GM19463 (cell line): Measurements from ENCODE around the gene TMEM132C.
"Not testable (repeated sequence)": the region's sequence is repeated elsewhere in the genome, so short reads cannot be mapped to it uniquely, and the experiment has no call there.

ENCODE experiments used
- ATAC-seq: cut with Tn5 transposase; IDR thresholded peaks from one replicate; pipeline ENCODE4 v1.9.1; 2021; ENCODE audit warnings: mild to moderate bottlenecking, moderate library complexity; ENCODE audit not compliant: unreplicated experiment

The TMEM132C gene

DNA sequence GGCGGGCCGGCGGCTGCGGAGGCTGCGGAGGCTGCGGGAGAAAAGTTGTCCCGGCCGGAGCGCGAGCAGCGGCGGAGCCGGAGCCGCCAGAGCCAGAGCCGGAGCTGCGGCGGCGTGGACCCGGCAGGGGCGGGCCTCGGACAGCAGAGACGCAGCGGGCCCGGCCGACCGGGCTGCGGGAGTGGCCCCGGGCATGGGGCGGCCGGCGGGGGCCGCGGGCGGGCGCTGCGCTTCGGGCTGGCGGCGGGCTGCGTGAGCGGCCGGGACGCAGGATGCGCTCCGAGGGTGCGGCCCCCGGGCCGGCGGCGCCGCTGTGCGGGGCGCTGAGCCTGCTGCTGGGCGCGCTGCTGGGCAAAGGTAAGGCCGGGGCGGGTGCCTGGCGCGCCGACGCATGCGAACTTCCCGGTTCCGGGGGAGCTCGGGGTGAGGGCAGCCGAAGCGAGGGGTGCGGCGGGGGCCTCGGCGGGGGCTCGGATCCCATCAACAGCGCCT, at the start of gene TMEM132C:
Gene TMEM132C (plus strand): TSS at position 40 of the 492 bp plus-strand sequence. CDS start 233 bp downstream, at position 273.
- ATAC-seq = no peak

GRCh38 chr12:128224226-128224625, 42.7 kb upstream of the TMEM132C start:
- ATAC-seq = no peak

- no peak for ATAC-seq
Observed at GRCh38 chr12:128228581-128228980, 38.4 kb upstream of the TMEM132C start.

- no peak for ATAC-seq
Observed at GRCh38 chr12:128235635-128236417, 31.1 kb upstream of the TMEM132C start.

DNA sequence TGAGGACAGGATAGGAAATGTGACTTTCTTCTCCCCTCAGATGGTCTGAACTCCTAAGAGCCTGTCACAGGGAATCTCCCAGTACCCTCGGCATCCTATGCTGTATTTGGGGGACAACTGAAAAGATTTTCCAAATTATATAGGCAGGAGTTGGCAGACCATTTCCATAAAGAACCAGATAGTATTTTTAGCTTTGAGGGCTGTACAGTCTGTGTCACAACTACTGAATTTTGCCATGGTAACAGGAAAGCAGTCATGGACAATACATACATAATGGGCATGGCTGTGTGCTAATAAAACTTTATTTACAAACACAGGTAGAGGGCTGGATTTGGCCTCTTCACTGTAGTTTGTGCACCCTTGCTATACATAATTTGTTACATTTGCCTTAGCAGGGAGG, 30.4 kb upstream of the TMEM132C start:
- no peak for ATAC-seq

GRCh38 chr12:128240745-128241144, 26.2 kb upstream of the TMEM132C start:
- no peak for ATAC-seq

DNA sequence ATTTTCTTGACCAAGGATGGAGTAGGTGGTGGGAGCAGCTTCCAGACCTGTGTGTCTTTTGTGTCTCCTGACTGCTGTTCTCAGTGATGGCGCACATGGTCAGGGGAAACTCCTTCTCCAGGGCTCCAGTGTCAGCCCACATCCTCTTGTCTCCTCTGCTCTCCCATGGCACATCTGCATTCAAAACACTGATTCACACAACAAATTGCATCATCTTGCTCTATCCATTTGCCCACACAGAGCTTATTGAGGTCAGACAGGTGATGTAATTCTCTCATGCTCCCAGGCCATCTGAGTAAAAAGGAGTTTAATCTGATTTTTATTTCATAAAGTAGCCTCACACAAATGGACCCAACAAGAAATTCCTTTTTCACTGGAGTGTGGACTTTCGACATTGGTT, 21.8 kb upstream of the TMEM132C start:
- ATAC-seq = no peak

DNA sequence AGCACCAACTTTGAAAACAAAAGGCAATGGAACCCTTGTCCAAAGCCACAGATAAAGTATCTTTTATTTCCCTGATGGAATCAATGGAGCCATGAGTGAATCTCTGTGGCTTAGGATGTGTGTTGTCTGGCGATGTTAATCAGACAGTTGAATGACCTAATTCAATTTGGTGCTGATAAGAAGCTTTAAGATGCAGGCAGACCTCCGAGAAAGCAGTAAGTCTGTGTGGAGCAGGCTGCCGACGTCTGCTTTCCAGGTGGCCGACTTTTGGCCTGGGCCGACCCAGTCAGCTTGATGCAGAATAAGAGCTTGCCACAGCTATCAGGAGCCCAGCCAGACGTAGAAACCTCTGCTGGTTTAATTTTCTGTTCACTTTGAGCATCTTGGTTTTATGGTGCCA, 21.1 kb upstream of the TMEM132C start:
- no peak for ATAC-seq

- ATAC-seq = no peak
Observed at GRCh38 chr12:128250096-128250495, 16.9 kb upstream of the TMEM132C start.

DNA sequence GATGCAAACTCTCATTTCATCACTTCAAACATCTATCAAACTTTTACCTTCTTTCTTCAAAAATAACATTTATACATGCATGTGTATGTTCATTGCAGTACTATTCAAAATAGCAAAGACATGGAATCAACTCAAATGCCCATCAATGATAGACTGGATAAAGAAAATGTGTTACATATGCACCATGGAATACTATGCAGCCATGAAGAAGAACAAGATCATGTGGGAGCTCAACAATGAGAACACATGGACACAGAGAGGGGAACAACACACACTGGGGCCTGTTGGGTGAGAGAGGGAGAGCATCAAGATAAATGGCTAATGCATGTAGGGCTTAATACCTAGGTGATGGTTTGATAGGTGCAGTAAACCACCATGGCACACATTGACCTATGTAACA, 13.1 kb upstream of the TMEM132C start:
- not testable (repeated sequence) for ATAC-seq

DNA sequence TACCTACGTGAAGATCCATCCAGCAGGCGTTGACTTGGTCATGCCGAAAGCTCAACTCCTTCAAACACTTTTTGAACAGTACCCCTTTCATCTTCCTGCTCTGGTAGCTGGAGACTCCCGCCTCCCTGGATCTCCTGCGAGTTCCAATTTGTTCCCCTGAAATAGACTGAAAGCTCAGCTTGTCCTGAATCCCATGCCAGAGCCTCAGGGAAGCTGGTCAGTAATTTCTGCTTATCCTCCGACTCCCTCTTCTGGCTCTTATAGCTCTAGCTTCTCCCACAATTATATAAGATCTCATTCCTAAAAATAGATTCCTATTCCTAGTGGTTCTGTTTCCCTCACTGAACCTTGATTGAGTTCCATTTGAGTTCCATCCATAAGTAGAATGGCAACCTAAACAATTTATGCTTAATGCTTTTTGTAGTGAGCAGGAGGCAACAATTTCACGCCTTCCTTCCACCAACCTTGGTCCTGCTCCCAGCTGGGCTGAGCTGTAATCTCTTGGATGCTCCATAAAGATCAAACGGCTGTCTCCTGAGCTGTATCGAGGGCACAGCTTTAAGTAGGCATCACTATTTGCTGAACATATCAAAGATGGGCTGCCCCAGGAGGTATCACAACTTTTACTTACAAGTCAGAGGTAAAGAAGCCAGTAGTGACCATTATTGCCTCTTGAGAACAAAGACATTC, 8.0 kb upstream of the TMEM132C start:
- no peak for ATAC-seq

DNA sequence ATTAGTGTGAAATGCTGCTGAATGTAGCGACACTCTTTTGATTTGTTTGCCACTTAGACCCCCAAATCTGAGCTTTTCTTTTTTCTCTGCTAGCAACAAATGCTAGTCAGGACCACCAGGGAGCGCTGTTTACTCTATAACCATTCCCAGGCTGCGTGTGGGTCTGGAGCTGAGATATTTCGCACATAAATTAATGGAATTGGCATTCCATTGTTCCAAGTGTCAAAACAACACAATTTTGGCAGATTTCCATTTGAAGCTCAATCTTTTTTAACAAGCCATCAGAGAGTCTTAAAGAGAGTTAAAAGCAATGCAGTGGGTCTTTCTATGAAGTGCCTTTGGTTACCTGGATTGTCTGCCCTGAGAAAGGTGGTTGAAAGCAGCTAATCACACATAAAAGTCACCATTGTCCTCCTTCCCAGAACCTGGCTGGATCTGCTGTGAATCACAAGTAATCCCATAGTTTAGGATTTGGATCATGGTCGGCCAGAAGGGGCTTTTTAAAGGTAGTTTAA, 7.4 kb upstream of the TMEM132C start:
- no peak for ATAC-seq

DNA sequence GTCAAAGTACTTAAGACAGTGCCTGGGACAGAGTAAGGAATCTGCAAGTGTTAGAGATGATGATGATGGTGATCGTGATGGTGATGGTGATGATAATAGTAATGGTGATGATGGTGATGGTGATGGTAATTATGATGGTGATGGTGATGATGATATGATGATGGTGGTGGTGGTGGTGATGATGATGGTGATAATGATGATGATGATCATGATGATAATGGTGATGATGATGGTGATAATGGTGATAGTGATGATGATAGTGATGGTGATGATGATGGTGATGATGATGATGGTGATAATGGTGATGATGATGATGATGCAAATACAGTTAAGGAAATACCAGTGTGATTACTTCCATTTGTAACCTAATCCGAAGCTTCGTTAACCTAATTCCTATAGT, 5.2 kb upstream of the TMEM132C start:
- ATAC-seq = no peak

GRCh38 chr12:128265566-128265965, 1.4 kb upstream of the TMEM132C start:
- ATAC-seq = no peak

DNA sequence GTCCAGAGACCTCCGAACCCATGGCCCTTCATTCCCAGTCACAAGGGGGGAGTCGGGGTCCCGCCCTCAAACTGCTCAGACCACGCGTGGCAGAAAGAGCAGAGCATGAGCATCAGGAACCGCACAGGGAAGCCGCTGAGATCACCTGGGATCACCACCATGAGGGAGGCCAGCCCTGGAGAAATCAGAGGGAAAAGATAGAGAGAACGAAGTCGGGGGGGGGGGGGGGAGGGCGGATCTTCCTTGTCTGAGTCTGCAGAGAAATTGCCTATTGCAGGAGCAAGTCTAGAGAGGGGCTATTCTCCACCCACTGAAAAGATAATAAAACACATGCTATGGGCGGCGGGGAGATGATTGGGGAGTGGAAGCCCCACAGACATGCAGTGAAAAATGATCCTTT, 884 bp upstream of the TMEM132C start:
- no peak for ATAC-seq

- no peak for ATAC-seq
Observed at GRCh38 chr12:128266541-128267130, 334 bp upstream of the TMEM132C start.

- no peak for ATAC-seq
Observed at GRCh38 chr12:128267651-128268378, 845 bp downstream of the TMEM132C start.

DNA sequence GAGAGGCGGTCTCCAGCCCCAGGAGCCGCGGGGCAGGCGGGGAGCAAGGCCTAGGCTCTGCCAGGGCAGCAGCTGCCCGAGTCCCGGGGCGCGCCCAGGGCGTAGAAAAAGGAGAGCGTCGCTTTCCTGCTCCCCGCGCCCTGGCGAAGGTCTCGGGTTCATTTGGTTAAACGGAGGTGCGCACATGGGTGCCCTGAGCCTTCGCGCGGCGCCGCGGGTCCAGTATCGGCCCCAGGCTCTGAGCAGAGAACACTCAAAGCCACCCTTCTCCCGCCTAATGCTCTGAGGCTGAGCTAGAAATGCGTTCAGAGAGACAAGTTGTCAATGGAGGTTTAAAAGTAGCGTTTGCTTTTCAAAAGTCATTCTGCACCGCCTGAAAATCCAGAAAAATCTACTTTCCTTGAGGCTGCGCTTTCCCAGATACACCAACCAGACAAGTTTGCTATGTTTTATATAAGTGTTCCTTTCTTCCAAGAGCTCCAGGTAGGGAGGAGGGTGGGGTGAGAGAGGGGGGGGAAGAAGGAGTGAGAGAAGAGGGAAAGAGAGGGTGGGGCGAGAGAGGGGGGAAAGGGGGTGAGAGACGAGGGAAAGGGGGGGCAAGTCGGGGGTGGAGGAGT, 1.5 kb downstream of the TMEM132C start:
- ATAC-seq = no peak

DNA sequence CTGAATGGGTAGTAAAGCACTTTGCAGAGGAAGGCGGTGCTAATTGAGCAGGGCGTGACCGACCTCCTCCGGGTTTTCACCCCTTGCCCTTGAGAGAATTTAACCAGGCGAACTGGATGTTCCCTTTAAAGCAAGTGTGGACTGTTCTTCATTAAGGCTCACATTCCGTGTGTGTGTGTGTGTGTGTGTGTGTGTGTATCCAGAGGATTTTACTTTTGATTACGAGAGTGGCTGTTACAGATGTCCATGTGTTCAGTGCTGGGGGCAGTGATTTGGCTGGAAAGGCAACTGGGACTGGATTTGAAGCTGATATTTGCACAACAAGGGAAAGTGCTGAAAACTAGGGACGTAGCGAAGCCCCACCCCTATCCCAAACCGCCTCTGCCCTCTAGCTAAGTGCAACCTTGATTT, 2.2 kb downstream of the TMEM132C start:
- no peak for ATAC-seq

GRCh38 chr12:128276471-128276870, 9.5 kb downstream of the TMEM132C start:
- ATAC-seq = no peak
